Urinary bladder (tissue), 4 donors: ENCODE measurements around the gene OSBPL2. TPM values are rescaled to one million over a fixed set of nuclear protein-coding genes. Genes with fewer than 3 reads are reported as not detected.

Experiments
- DNase-seq: peaks from one replicate; pipeline ENCODE4 v3.0.0-alpha.2; 2015; ENCODE audit errors: extremely low spot score
- H3K27ac ChIP-seq: one replicate; pipeline ENCODE4 v1.5.1; 2013; ENCODE audit warnings: low read depth, mild to moderate bottlenecking, moderate library complexity
- H3K36me3 ChIP-seq: one replicate; pipeline ENCODE4 v1.6.1; 2013; ENCODE audit warnings: mild to moderate bottlenecking, moderate library complexity; ENCODE audit not compliant: insufficient read depth
- H3K4me1 ChIP-seq: one replicate; pipeline ENCODE4 v1.6.1; 2013; ENCODE audit warnings: mild to moderate bottlenecking, moderate library complexity; ENCODE audit not compliant: insufficient read depth
- H3K4me3 ChIP-seq: one replicate; pipeline ENCODE4 v1.5.1; 2013; ENCODE audit warnings: low read depth, low read length
- WGBS: extraction: QIAGEN DNeasy Blood & Tissue Kit; methylation state at CpG from one replicate; pipeline ENCODE4 v1.1.7; 2013; 5-methylcytosine and 5-hydroxymethylcytosine counted together
- polyA plus RNA-seq: library from polyadenylated mRNA; stranded (reverse); fragments of 200-250 nt; gene quantifications from one replicate; pipeline ENCODE4 v1.2.3, GENCODE V29; 2013
- total RNA-seq: library from RNA; depleted of rRNA; stranded (reverse); fragments of >200 nt; gene quantifications from one replicate; pipeline ENCODE4 v1.2.3, GENCODE V29; 2014
- donor health status: healthy with polysubstance abuse.
- donor health status: healthy.

OSBPL2 gene
- total RNA-seq (40.1 TPM), polyA plus RNA-seq (24.7 TPM)

DNA sequence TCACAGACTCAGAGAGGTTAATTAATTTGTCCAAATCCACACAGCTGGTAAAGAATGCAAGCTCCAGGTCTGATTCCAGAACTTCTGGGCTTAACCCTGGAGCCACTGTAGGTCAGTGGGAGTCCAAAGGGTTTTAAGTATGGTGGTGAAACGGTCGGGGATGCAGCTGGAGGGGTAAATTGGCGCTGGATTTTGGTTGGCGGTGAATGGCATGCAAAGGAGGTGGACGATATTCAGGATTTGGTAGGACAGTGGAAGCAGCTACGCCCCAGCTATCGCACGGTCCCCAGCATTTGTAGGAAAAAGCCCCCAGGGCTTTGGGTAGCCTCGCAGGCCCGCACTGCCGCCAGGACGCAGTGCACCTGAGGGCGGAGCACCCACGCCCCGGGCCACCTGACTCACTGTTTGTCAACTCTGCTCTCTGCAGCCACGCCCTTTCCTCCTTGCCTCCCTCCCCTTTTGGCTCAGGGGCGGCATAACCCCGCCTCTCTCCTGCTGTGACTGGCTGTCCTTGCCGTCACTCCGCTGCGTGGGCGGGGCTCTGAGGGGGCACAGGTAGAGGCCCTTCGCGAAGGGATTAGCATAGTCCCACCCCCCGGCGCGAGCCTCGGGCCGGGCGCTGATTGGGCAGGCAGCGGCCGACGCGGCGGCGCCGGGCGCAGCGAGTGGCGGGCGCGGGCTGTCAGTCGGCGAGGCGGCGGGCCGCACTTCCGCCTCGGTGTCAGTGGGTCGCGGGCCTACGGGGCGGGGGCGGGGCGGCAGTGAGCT, at the start of gene OSBPL2:
Gene OSBPL2, plus strand, starts transcription at position 721 of the 768 bp plus-strand sequence. CDS start 17,664 bp downstream, outside the sequence.
- H3K4me1 ChIP-seq: no peaks in the 10 kb centered on the region
- H3K27ac ChIP-seq: peak within 1 kb of the TSS; percentile 72
- peak; percentile 89 for DNase-seq
- peaks cover 2% of the 10 kb centered on the region for H3K36me3 ChIP-seq
- 1% methylated on average over 55 of the region's 55 CpGs for WGBS
- H3K4me3 ChIP-seq: peak within 1 kb of the TSS; percentile 88

DNA sequence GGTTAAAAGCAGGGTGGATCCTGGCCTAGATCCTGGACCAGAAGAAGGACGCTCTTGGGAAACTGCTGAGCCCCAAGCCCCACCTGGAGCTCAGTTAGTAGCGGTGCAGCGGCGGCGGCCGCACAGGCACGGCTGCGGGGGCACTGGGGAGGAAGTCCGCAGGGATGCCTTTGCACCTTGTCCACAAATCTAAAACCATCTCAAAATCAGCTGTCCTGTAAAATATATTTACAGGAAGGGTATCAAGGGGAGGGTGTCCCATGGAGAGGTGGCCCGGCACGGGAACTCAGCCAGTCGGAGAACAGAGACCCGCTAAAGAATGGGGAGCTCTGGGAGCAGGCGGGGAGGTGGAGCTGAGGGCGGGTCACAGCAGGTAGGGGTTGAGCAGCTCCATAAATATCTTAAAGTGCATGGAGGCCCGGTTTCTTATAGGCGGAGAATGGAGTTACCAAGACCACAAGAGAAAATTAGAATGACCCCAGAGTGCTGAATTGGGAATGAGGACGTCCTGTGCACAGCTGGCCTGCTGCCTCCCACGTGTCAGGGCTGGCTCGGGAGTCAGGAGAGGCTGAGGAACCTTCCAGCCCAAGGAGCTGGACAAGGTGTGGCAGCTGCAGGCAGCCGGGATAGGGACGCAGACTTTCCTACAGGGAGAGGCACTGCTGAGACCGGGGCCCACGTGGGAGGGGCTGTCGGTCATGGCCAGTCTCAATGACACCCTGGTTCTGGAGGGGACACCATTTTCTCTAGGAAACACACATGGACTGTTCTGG, 47.5 kb upstream of the OSBPL2 start:
- no peaks in the 10 kb centered on the region for H3K36me3 ChIP-seq
- H3K4me3 ChIP-seq: no peak overlapping the region
- WGBS: 86% methylated on average over 25 of the region's 25 CpGs
- DNase-seq: no peak
- no peak overlapping the region for H3K27ac ChIP-seq
- H3K4me1 ChIP-seq: no peaks in the 10 kb centered on the region

DNA sequence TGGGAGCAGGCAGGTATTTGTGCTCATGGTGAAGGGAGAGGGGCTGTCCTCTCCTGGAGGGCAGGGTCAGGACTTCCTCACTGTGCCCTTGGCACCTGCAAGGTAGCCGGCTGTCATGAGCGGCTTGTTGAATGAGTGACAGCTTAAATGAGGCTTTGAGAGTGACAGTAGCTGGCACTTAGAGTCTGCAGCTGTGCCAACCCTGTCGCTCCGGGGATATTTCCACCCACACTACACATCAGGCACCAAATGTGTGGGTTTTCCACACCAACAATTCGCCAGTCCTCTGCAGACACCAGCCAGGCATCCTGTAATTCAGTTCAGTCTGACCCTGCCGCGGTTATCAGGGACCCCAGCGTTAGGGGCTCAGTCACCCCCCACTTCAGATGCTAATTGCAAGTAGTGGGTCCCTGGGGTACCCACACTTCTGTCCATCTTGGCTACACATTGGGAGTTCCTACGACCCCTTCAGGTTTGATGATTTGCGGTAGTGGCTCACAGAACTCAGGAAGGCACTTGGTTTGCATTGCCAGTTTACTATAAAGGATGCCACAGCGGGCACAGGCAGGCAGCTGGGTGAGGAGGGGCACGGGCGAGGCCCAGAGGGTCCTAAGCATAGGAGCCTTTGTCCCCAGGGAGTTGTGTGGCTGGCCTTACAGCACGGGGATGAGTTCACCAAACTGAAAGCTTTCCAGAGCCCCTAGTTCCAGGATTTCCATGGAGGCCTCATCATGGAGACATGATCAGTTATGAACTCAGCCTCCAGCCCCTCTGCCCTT, 46.4 kb upstream of the OSBPL2 start:
- 91% methylated on average over 14 of the region's 14 CpGs for WGBS
- Histone ChIP-seq H3K27ac (no peak overlapping the region), H3K36me3 (no peaks in the 10 kb centered on the region), H3K4me1 (no peaks in the 10 kb centered on the region), H3K4me3 (no peak overlapping the region)
- DNase-seq: no peak

DNA sequence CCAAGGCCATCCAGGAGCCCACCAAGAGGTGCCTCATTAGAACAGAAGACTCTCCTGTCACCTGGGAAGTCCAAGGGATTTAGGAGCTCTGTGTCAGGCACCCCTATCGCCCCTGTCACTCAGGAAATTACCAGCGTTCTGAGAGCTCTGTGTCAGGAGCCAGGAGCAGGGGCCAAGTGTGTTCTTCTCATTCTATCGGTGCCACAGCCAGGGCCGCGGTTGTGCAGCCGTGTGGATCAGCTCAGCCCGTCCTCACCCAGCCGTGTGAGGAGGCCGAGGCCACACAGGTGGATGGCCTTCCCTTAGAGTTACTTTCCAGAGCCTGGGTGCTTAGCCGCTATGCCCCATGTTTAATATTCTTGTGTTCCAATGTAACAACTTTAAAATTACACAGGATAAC, 45.7 kb upstream of the OSBPL2 start:
- Histone ChIP-seq H3K4me1 (no peaks in the 10 kb centered on the region), H3K4me3 (no peak overlapping the region), H3K36me3 (no peaks in the 10 kb centered on the region), H3K27ac (no peak overlapping the region)
- no peak for DNase-seq
- WGBS: 86% methylated on average over 10 of the region's 10 CpGs

DNA sequence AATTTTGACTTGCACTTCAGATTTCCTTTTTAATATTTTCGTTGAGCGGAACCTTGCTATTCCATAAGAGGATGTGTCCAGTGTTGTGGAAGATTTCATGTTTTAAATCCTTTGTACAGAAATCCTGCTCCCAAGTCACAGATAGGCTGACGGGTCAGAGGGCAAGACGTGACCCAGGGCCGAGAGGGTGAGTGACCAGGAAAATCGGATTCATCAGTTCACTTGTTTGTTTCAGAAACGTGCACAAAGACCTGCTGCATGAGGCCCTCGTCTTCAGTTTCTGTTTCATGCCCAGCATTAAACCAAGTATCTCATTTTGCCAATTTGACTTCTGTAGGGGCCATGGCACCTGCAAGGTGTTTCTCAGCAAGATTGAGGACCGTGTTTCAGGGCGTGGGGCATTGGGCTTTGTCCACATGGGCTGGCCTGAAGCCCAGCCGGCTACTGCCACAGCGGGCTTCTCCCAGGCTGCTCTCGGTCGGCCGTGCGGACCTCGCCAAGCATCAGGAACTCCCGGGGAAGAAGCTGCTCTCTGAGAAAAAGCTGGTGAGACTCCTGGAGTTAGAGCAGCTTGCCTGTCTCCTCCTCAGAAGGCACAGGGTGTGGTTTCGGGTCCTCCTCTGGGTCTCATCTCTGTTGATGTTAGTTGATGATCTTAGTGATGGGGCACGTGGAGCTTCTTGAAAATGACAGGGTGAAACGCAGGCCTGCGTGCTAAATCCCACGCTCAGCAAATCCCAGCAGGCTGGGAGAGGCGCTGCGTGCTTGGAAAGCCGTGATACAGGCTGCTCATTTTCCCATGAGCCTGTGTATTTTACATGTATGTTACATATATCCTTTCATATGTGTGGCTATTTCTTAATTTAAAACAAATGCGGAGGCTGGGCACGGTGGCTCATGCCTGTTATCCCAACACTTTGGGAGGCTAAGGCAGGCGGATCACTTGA, 45.0 kb upstream of the OSBPL2 start:
- no peak overlapping the region for H3K27ac ChIP-seq
- DNase-seq: no peak
- H3K4me3 ChIP-seq: no peak overlapping the region
- peaks cover 2% of the 10 kb centered on the region for H3K36me3 ChIP-seq
- no peaks in the 10 kb centered on the region for H3K4me1 ChIP-seq
- WGBS: 89% methylated on average over 29 of the region's 29 CpGs

DNA sequence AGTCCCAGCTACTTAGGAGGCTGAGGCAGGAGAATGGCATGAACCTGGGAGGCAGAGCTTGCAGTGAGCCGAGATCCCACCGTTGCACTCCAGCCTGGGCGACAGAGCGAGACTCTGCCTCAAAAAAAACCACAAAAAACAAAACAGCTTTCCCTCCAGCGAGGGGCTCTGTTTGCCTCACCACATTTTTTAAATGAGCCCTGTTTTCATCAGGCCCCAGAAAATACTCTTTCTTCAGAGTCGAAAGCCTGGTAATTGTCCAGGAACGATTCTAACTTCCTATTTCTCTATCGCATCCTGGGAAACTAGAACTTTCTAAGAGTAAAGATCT, 43.3 kb upstream of the OSBPL2 start:
- Histone ChIP-seq H3K36me3 (peaks cover 2% of the 10 kb centered on the region), H3K27ac (no peak overlapping the region), H3K4me1 (no peaks in the 10 kb centered on the region), H3K4me3 (no peak overlapping the region)
- DNase-seq: no peak
- WGBS: 85% methylated on average over 8 of the region's 8 CpGs

DNA sequence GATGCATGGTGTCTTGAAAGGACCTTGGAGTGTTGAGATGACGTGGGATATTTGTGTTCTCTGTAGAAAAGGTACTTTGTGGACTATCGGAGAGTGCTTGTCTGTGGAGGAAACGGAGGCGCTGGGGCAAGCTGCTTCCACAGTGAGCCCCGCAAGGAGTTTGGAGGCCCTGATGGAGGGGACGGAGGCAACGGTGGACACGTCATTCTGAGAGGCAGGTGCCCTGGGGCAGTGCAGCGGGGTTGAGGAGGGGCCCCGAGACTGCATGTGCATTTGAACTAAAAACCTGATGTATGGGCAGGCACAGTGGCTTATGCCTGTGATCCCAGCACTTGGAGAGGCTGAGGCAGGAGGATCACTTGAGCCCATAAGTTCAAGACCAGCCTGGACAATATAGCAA, 42.6 kb upstream of the OSBPL2 start:
- Histone ChIP-seq H3K36me3 (peaks cover 3% of the 10 kb centered on the region), H3K4me1 (no peaks in the 10 kb centered on the region), H3K27ac (no peak overlapping the region), H3K4me3 (no peak overlapping the region)
- 94% methylated on average over 10 of the region's 10 CpGs for WGBS
- no peak for DNase-seq

DNA sequence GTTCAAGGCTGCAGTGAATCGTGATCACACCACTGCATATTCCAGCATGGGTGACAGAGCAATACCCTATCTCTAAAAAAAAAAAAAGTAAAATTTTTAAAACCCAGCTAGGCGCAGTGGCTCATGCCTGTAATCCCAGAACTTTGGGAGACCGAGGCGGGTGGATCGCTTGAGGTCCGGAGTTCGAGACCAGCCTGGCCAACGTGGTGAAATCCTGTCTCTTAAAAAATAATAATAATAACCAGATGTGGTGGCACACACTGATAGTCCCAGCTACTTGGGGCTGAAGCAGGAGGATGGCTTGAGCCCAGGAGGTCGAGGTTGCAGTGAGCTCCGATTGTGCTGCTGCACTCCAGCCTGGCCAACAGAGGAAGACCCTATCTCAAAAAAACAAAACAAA, 42.0 kb upstream of the OSBPL2 start:
- 96% methylated on average over 10 of the region's 10 CpGs for WGBS
- no peak for DNase-seq

DNA sequence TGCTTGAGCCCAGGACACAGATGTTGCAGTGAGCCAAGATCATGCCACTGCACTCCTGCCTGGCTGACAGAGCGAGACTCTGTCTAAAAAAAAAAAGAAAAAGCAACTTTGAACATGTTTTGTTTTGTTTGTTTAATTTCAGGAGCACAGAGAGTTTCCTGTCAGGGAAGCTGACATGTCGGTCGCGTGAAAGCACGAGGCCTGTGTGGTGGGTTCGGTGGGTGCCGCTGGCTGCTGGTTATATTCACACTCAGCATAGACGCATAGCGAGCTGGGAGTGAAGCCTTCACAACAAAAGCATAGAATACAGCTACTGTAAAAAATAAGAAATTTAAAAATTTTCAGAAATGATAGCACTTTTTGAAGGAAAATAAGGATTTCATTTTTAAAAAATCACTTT, 41.0 kb upstream of the OSBPL2 start:
- DNase-seq: no peak
- no peak overlapping the region for H3K4me3 ChIP-seq
- no peak overlapping the region for H3K27ac ChIP-seq
- 93% methylated on average over 9 of the region's 9 CpGs for WGBS
- H3K4me1 ChIP-seq: no peaks in the 10 kb centered on the region
- peaks cover 8% of the 10 kb centered on the region for H3K36me3 ChIP-seq

More for the DNA sequence above, 42.0 kb upstream of the OSBPL2 start:
- Histone ChIP-seq H3K36me3 (peaks cover 6% of the 10 kb centered on the region), H3K27ac (no peak overlapping the region), H3K4me1 (no peaks in the 10 kb centered on the region), H3K4me3 (no peak overlapping the region)

DNA sequence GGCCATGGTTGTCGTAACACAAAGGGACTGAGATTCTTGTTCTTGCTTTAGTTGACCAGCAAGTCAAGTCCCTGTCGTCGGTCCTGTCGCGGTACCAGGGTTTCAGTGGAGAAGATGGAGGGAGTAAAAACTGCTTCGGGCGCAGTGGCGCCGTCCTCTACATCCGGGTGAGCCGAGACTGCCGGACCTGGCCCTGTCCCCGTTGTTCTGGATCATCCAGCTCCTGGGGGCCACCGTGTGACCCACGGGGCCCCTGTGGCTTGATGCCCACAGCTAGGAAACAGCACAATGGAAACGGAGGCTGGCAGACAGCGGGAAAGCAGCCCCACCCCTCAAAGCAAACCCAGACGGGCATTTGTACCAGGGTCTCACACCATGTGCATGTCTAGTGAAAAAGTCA, 40.5 kb upstream of the OSBPL2 start:
- no peaks in the 10 kb centered on the region for H3K4me1 ChIP-seq
- H3K4me3 ChIP-seq: no peak overlapping the region
- no peak overlapping the region for H3K27ac ChIP-seq
- H3K36me3 ChIP-seq: peaks cover 8% of the 10 kb centered on the region
- 93% methylated on average over 18 of the region's 18 CpGs for WGBS
- DNase-seq: no peak

DNA sequence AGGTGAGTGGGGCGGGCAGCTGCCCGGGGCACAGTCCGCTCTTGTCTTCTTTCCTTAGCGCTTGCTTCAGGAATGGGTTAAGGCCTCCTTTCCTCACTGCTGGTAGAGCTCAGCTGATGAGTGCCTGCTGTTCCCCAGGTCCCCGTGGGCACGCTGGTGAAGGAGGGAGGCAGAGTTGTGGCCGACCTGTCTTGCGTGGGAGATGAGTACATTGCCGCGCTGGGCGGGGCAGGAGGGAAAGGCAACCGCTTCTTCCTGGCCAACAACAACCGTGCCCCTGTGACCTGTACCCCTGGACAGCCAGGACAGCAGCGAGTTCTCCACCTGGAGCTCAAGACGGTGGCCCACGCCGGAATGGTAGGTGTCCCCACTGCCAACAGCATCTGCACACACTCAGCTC, 39.8 kb upstream of the OSBPL2 start:
- Histone ChIP-seq H3K4me1 (no peaks in the 10 kb centered on the region), H3K4me3 (no peak overlapping the region), H3K36me3 (peaks cover 8% of the 10 kb centered on the region), H3K27ac (no peak overlapping the region)
- DNase-seq: no peak
- WGBS: 95% methylated on average over 17 of the region's 17 CpGs

DNA sequence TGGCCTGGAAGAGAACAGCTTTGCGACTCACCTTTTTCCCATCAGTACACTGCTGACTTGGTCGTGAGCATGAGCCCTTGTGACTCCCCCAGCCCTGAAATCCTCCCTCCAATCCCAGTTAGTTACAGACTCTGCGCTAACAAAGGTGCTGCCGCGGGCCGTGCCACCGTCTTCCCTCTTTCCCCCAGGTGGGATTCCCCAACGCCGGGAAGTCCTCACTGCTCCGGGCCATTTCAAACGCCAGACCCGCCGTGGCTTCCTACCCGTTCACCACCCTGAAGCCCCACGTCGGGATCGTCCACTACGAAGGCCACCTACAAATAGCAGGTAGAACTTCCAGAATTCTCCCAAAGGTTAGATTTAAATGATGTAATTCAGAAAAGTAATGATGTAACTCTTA, 39.4 kb upstream of the OSBPL2 start:
- H3K27ac ChIP-seq: no peak overlapping the region
- peaks cover 8% of the 10 kb centered on the region for H3K36me3 ChIP-seq

More for the DNA sequence above, 39.4 kb upstream of the OSBPL2 start:
- Histone ChIP-seq H3K4me3 (no peak overlapping the region), H3K4me1 (no peaks in the 10 kb centered on the region)
- 98% methylated on average over 18 of the region's 18 CpGs for WGBS
- DNase-seq: no peak
